ENCODE results near the gene CD47. TPM values are rescaled to one million over a fixed set of nuclear protein-coding genes. Genes with fewer than 3 reads are reported as not detected.

Gene CD47
- total and polyA plus RNA-seq, 10 of the 15 experiments (the other 5 are each of a cell fraction or from before 2014, with no cell fraction given): 22.9 to 175 (median 81.1) TPM

DNA sequence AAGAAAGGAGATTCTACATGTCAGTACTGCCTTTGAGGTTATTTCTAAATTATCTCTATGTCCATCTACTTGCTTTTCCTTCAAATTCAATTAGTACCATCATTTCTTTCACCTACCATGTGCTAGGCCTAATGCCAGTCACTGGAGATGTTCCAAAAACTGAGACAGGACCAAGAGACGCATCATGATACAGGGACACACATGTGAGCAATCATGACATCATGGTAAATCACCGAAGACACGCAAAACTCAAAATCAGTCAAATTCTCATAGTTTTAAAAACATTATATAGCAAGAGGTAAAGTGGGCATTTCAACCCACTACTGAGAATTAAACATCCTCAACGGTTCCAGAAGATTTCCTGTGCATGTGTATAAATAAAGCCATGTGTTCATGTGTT lies 95.0 kb downstream of the CD47 start:
- WGBS (ENCODE audit: insufficient coverage, insufficient replicate concordance, low lambda C conversion rate, missing lambda C conversion rate): 54% methylated on average over 4 of the region's 4 CpGs
- intact Hi-C loops (cut with micrococcal nuclease; ENCODE audit: unreplicated experiment) (no loop called here), in situ Hi-C loops (cut with MboI) (no loop called here)
- Histone ChIP-seq H3K36me3 (ENCODE audit: control insufficient read depth in 2 of 2, insufficient read depth in 2 of 2, low read length in 1 of 2) (no peaks in the 10 kb centered on the region), H3K79me2 (ENCODE audit: control insufficient read depth, insufficient read depth, low read length) (no peaks in the 10 kb centered on the region), H3K9ac (ENCODE audit: control insufficient read depth, insufficient read depth, low read length) (no peak overlapping the region), H3K4me2 (ENCODE audit: control insufficient read depth, insufficient read depth) (no peak overlapping the region), H3K4me1 (ENCODE audit: control insufficient read depth, insufficient read depth, low read length) (no peaks in the 10 kb centered on the region), H3K4me3 (no peak overlapping the region), H3K27ac (ENCODE audit: control insufficient read depth, insufficient read depth) (no peak overlapping the region), H4K20me1 (ENCODE audit: control insufficient read depth, insufficient read depth) (no peaks in the 10 kb centered on the region), H2AFZ (ENCODE audit: control insufficient read depth, low read depth, low read length) (no peak overlapping the region), H3K27me3 (replicated peaks in 1 of 2; ENCODE audit: control insufficient read depth in 2 of 2, insufficient read depth in 2 of 2, low read length in 1 of 2) (no peaks in the 10 kb centered on the region; a peak in 1 of 4 replicates), H3K9me3 (replicated peaks; ENCODE audit: control insufficient read depth, insufficient read depth, low read length) (no peaks in the 10 kb centered on the region)
- ChIA-PET SMC1A (ENCODE audit: uncharacterized antibody, unreplicated experiment) (interaction anchor here (0.5 to 1.0 kb wide), 2 partner anchors 10 to 53 kb away, joined by 3 to 4 read pairs; no protein-coding TSS in a partner anchor), RAD21 (ENCODE audit: unreplicated experiment) (no interaction called here), CTCF (interaction anchor here (0.6 kb wide), 1 partner anchor 207 kb away, joined by 3 read pairs; no protein-coding TSS in a partner anchor), POLR2A (no interaction called here)
- TF ChIP-seq FOXK2 (IDR thresholded peaks at IDR 0.05): no peak
- TF ChIP-seq SREBF1 (IDR thresholded peaks at IDR 0.05; ENCODE audit: low read length): no peak
- no peak for TF ChIP-seq POLR2AphosphoS5 (IDR thresholded peaks at IDR 0.05; ENCODE audit: low read length)
- no peak for TF ChIP-seq BCL3 (IDR thresholded peaks at IDR 0.05; ENCODE audit: borderline replicate concordance, insufficient read depth, low read depth, low read length, poor library complexity, severe bottlenecking)
- TF ChIP-seq SP1 (IDR thresholded peaks at IDR 0.05; ENCODE audit: low read depth, low read length): no peak
- FAIRE-seq: no peak
- BruUV-seq (replicated peaks): no TSS peak
- no peak for DNase-seq (ENCODE audit: low read depth, low spot score)
- no peak for ATAC-seq
